Thyroid gland (tissue), 4 donors: Measurements from ENCODE around the gene CTNNA3.

Experiments
- POLR2A ChIP-seq, 2 donors: fragments of 450-650 bp; IDR thresholded peaks; one replicate each; pipeline ENCODE4 v1.6.1; 2017; ENCODE audit warnings: antibody characterized with exemption in 2 of 2, mild to moderate bottlenecking in 2 of 2, moderate library complexity in 1 of 2
- TF ChIP-seq, protein P1 (sequence below), 6 experiments: fragments of 200-600 bp in 3 of 6; fragments of 450-650 bp in 3 of 6; sonication (generic) in 3 of 6; IDR thresholded peaks; one replicate each; pipeline ENCODE4 v1.5.1; 2016 to 2019; ENCODE audit warnings: antibody characterized with exemption in 6 of 6, mild to moderate bottlenecking in 2 of 6, inconsistent platforms in 1 of 6, moderate library complexity in 1 of 6

GRCh38 chr10:67288688-67289410, 407.1 kb downstream of the CTNNA3 start:
- TF ChIP-seq, protein P1, sequence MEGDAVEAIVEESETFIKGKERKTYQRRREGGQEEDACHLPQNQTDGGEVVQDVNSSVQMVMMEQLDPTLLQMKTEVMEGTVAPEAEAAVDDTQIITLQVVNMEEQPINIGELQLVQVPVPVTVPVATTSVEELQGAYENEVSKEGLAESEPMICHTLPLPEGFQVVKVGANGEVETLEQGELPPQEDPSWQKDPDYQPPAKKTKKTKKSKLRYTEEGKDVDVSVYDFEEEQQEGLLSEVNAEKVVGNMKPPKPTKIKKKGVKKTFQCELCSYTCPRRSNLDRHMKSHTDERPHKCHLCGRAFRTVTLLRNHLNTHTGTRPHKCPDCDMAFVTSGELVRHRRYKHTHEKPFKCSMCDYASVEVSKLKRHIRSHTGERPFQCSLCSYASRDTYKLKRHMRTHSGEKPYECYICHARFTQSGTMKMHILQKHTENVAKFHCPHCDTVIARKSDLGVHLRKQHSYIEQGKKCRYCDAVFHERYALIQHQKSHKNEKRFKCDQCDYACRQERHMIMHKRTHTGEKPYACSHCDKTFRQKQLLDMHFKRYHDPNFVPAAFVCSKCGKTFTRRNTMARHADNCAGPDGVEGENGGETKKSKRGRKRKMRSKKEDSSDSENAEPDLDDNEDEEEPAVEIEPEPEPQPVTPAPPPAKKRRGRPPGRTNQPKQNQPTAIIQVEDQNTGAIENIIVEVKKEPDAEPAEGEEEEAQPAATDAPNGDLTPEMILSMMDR (IDR thresholded peaks at IDR 0.05), result no peak
- TF ChIP-seq POLR2A (IDR thresholded peaks at IDR 0.05), result no peak
